AG04450 (cell line): Measurements from ENCODE around the gene NKIRAS1. TPM values are rescaled to one million over a fixed set of nuclear protein-coding genes. Genes with fewer than 3 reads are reported as not detected.

Source experiments
- CTCF ChIA-PET: fragments of 300-600, 350-600 bp; formaldehyde crosslinking; extraction: SDS; loops from one replicate; lab custom pipeline; 2022; ENCODE audit warnings: antibody characterized with exemption, inconsistent platforms; lab: Charles Lee
- POLR2A ChIA-PET: fragments of 350-600 bp; formaldehyde crosslinking; extraction: SDS; loops from one replicate; lab custom pipeline; 2021; ENCODE audit warnings: antibody characterized with exemption, inconsistent platforms; lab: Yijun Ruan, JAX
- DNase-seq: peaks from one replicate; pipeline ENCODE4 v3.0.0-alpha.2; 2011; ENCODE audit warnings: low read depth, low spot score
- H3K27ac ChIP-seq: one replicate; pipeline ENCODE4 v1.5.1; 2012; ENCODE audit warnings: low read depth, low read length, control low read depth
- H3K27me3 ChIP-seq: one replicate; pipeline ENCODE4 v1.6.0; 2012; ENCODE audit warnings: low read length; ENCODE audit not compliant: control insufficient read depth, insufficient read depth
- H3K4me3 ChIP-seq: 2 replicates; pipeline ENCODE4 v1.5.1; 2011; ENCODE audit warnings: mild to moderate bottlenecking, low read depth, low read length, control low read depth
- H3K9me3 ChIP-seq: 2 replicates; pipeline ENCODE4 v1.5.1; 2012; ENCODE audit warnings: low read length; ENCODE audit not compliant: control insufficient read depth, insufficient read depth
- polyA plus RNA-seq: library from polyadenylated mRNA; depleted of rRNA; stranded (reverse); fragments of >200 nt; gene quantifications from 2 replicates; pipeline ENCODE4 v1.2.3, GENCODE V29; 2011
- TF ChIP-seq, protein P1 (sequence below): IDR thresholded peaks from 2 replicates; pipeline ENCODE4 v1.5.1; 2011; ENCODE audit warnings: low read depth, low read length, control low read depth, inconsistent platforms

The NKIRAS1 gene
- polyA plus RNA-seq, 1 experiment: 10.4 TPM

DNA sequence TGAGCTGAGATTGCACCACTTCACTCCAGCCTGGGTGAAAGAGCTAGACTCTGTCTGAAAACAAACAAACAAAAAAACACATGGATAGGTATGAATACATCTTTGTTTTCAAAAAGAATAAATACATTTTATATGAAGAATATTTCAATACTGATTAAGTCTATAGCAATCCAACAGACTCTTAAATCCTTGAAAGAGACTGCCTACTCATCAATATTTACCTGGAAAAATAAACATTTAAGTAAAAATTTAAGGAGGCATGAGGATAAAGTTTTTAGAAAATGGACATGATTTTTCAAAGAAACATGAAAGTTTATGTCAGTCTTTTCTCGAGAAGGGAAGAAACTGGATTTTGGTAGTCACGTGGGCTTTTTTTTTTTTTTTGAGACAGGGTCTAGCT lies 5.4 kb downstream of the NKIRAS1 start:
- TF ChIP-seq, protein P1, sequence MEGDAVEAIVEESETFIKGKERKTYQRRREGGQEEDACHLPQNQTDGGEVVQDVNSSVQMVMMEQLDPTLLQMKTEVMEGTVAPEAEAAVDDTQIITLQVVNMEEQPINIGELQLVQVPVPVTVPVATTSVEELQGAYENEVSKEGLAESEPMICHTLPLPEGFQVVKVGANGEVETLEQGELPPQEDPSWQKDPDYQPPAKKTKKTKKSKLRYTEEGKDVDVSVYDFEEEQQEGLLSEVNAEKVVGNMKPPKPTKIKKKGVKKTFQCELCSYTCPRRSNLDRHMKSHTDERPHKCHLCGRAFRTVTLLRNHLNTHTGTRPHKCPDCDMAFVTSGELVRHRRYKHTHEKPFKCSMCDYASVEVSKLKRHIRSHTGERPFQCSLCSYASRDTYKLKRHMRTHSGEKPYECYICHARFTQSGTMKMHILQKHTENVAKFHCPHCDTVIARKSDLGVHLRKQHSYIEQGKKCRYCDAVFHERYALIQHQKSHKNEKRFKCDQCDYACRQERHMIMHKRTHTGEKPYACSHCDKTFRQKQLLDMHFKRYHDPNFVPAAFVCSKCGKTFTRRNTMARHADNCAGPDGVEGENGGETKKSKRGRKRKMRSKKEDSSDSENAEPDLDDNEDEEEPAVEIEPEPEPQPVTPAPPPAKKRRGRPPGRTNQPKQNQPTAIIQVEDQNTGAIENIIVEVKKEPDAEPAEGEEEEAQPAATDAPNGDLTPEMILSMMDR: no peak
- H3K4me3 ChIP-seq: no peak overlapping the region
- POLR2A ChIA-PET: no interaction called here
- no peaks in the 10 kb centered on the region for H3K9me3 ChIP-seq
- no peaks in the 10 kb centered on the region for H3K27me3 ChIP-seq
- CTCF ChIA-PET: interaction anchor here (1.3 kb wide), 1 partner anchor 23 kb away, joined by 4 read pairs; no protein-coding TSS in a partner anchor
- no peak for DNase-seq
- H3K27ac ChIP-seq: no peak overlapping the region

DNA sequence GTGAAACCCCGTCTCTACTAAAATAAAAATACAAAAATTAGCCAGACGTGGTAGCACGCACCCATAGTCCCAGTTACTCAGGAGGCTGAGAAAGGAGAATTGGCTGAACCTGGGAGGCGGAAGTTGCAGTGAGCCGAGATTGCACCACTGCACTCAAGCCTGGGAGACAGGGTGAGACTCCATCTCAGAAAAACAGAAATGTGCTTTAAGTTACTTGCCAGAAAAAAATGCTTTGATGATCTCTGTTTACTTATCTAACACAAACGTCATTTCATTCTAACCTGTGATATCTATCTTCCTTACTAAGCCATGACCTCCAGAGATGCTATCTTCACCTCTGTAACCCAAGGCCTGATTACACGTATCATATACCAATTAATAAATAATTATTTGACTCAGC lies 7.4 kb downstream of the NKIRAS1 start:
- TF ChIP-seq, protein P1: no peak
- no peak overlapping the region for H3K4me3 ChIP-seq
- CTCF ChIA-PET: interaction anchor here (0.7 kb wide), 1 partner anchor 129 kb away, joined by 6 read pairs; no protein-coding TSS in a partner anchor
- no peak for DNase-seq
- no peaks in the 10 kb centered on the region for H3K27me3 ChIP-seq
- no peaks in the 10 kb centered on the region for H3K9me3 ChIP-seq
- POLR2A ChIA-PET: interaction anchor here (0.6 to 1.2 kb wide), 2 partner anchors 8 to 15 kb away, joined by 3 to 5 read pairs; partner anchors contain the start of genes NKIRAS1 and RPL15
- H3K27ac ChIP-seq: no peak overlapping the region

DNA sequence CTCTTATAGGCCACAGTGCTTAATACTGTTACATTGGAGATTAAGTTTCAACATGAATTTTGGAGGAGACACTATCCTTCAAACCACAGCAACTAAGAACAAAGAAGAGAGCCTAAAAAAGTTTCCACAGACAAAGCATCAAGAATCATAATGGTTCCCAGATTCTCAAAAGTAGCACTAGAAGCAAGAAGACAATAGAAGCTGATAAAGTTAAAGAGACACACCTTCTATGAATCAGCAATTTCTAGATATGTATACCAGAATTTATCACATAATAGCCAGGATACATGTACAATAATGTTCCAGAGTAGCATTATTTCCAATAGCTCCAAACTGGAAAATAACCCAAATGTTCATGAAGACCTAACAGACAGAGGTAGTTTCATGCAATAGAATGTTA lies 12.2 kb downstream of the NKIRAS1 start:
- ChIA-PET CTCF (no interaction called here), POLR2A (no interaction called here)
- DNase-seq: no peak
- Histone ChIP-seq H3K27me3 (no peaks in the 10 kb centered on the region), H3K9me3 (no peaks in the 10 kb centered on the region), H3K4me3 (no peak overlapping the region), H3K27ac (no peak overlapping the region)
- TF ChIP-seq, protein P1: no peak

DNA sequence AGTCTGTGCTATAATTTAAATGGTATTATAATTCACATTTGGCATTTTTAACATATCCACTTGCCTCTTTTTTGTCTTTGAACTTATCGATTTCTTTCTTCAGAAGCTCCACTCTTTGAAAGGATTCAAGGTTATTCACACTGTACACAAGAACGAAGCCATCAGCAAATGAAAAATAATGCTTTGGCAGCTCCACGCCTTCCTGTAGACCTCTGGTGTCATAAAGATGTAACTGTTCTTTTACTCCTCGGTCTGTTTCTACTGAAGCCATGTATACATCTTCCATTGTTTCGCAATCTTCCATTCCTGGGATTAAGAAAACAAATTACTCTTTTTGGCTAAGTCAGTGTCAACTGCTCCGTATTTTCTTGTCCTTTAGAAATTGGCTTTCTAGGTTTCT lies 16.0 kb downstream of the NKIRAS1 start:
- DNase-seq: no peak
- H3K27me3 ChIP-seq: no peaks in the 10 kb centered on the region
- ChIA-PET POLR2A (interaction anchor here (1.1 kb wide), 1 partner anchor 16 kb away, joined by 14 read pairs; the partner anchor contains the start of genes NKIRAS1 and RPL15), CTCF (interaction anchor here (0.6 to 1.2 kb wide), 5 partner anchors 12 to 458 kb away, joined by 3 to 5 read pairs (median 3); no protein-coding TSS in a partner anchor)
- TF ChIP-seq, protein P1: peak; percentile 28; the same call in 1 of the 2 replicates
- H3K4me3 ChIP-seq: no peak overlapping the region
- H3K9me3 ChIP-seq: 0 out of 2 replicates have a peak, but pooled peaks cover 3% of the 10 kb centered on the region
- H3K27ac ChIP-seq: no peak overlapping the region

DNA sequence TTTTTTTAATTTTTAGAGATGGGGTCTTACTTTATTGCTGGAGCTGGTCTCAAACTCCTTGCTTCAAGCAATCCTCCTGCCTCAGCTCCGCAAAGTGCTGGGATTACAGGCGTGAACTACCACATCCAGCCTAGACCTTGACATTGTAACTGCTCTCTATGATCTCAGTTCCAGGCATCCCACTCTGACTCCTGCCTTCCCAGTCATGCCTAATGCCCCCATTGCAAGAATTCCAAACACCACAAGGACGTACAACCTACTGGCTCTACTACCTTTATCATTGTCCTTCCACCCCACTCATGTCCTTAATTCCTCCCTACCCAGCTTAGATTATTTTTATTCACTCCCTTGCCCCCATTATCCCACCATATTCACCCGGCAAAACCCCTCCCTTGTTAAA lies 21.6 kb downstream of the NKIRAS1 start:
- H3K27me3 ChIP-seq: no peaks in the 10 kb centered on the region
- no peak overlapping the region for H3K27ac ChIP-seq
- H3K4me3 ChIP-seq: no peak overlapping the region
- ChIA-PET POLR2A (interaction anchor here (1.3 kb wide), 1 partner anchor 22 kb away, joined by 4 read pairs; the partner anchor contains the start of genes NKIRAS1 and RPL15), CTCF (no interaction called here)
- 0 out of 2 replicates have a peak, but pooled peaks cover 3% of the 10 kb centered on the region for H3K9me3 ChIP-seq
- TF ChIP-seq, protein P1: no peak
- DNase-seq: no peak
